IPS-15b (cell line): ENCODE results near the gene FIGN.

Source experiments
- H3K27me3 ChIP-seq: one replicate; pipeline ENCODE4 v1.6.1; 2013; ENCODE audit warnings: low read length; ENCODE audit not compliant: control insufficient read depth, insufficient read depth
- H3K36me3 ChIP-seq: one replicate; pipeline ENCODE4 v1.6.1; 2013; ENCODE audit warnings: low read length; ENCODE audit not compliant: control insufficient read depth, insufficient read depth
- H3K4me1 ChIP-seq: one replicate; pipeline ENCODE4 v1.6.1; 2013; ENCODE audit warnings: mild to moderate bottlenecking, low read length; ENCODE audit not compliant: control insufficient read depth, insufficient read depth
- H3K4me3 ChIP-seq: one replicate; pipeline ENCODE4 v1.5.1; 2013; ENCODE audit warnings: low read depth, low read length
- H3K9ac ChIP-seq: one replicate; pipeline ENCODE4 v1.6.1; 2013; ENCODE audit warnings: low read depth, mild to moderate bottlenecking, low read length
- H3K9me3 ChIP-seq: one replicate; pipeline ENCODE4 v1.6.1; 2013; ENCODE audit warnings: mild to moderate bottlenecking, low read length; ENCODE audit not compliant: control insufficient read depth, insufficient read depth

Gene FIGN

DNA sequence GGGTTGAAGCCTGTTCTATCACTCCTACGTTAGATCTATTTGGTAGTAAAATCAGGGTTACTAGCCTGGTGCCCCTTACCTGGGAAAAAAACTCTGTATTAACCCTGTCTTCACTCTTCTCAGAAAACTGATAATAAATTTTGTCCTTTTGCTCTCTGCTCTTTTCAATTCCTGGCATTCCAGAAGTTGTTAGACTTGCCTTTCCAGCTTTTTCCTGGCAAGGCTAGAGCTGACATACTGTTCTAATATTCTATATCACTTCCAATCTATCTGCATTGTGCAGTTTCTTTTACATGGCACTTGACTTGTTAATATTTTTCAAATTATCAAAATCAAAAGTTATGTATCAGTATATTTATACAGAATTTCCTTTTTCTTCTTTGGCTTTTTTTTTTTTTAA, 162.2 kb downstream of the FIGN start:
- no peaks in the 10 kb centered on the region for H3K4me1 ChIP-seq
- H3K4me3 ChIP-seq = no peak overlapping the region
- H3K36me3 ChIP-seq = no peaks in the 10 kb centered on the region
- H3K27me3 ChIP-seq = no peaks in the 10 kb centered on the region
- H3K9ac ChIP-seq = no peak overlapping the region
- H3K9me3 ChIP-seq = no peaks in the 10 kb centered on the region

DNA sequence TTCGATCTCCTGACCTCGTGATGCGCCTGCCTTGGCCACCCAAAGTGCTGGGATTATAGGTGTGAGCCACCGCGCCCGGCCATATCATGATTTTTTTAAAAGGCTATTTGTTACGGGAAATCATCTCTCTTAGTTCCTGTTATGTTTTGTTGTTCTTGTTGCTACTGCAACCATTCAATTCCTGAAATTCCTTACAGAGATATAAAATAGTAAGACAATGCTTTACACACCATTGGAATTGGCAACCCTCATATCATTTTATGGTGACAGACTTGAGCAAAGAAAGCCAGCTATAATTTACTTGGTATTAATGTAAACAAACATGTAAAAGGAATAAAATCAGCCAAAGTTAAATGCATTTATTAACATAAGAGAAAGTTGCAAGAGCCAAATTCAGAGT, 163.0 kb downstream of the FIGN start:
- Histone ChIP-seq H3K4me1 (no peaks in the 10 kb centered on the region), H3K9ac (no peak overlapping the region), H3K27me3 (no peaks in the 10 kb centered on the region), H3K36me3 (no peaks in the 10 kb centered on the region), H3K9me3 (no peaks in the 10 kb centered on the region), H3K4me3 (no peak overlapping the region)

DNA sequence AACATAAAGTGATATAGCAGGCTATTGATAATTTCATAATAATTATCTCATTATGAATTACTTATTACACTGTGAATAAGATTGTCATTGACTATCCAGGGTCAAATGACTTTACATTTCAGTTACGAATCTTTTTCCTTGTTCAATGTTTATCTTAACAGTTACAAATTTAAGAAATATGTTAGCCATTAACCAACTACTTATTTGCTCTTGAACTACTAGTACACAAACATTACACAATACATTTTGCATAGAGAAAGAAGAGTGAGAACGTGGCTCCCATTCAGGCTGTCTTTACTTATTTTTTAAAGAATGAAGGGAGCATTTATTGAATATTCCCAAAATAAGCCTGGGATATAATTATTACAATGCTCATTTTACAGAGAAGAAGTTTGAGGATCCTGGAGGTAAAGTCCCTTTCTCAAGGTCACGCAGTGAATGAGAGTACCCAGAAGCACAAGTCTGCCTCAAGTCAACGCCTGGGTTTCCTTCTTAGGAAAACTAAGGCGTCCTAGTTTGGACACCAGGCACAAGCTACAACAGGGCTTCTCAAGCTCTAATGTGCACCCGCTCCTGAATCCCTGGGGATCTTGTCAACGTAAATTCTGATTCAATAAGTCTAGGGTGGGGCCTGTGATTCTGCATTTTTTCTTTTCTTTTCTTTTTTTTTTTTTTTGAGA, 164.2 kb downstream of the FIGN start:
- Histone ChIP-seq H3K4me3 (no peak overlapping the region), H3K9ac (no peak overlapping the region), H3K36me3 (no peaks in the 10 kb centered on the region), H3K4me1 (no peaks in the 10 kb centered on the region), H3K27me3 (no peaks in the 10 kb centered on the region), H3K9me3 (no peaks in the 10 kb centered on the region)

DNA sequence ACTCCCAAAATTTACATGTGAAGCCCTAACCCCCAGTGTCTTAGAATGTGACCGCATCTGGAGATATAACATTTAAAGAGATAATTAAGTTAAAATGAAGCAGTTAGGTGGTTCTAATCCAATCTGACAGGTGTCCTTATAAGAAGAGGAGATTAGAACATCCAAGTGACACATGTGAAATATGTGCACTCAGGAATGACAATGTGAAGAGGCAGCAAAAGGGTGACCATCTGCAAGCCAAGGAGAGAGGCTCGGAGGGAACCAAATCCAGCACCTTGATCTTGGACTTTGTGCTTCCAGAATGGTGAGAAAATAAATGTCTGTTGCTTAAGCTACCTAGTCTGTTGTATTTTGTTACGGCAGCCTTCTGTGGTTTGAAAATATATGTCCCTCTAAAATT, 165.4 kb downstream of the FIGN start:
- Histone ChIP-seq H3K27me3 (no peaks in the 10 kb centered on the region), H3K4me1 (no peaks in the 10 kb centered on the region), H3K9me3 (no peaks in the 10 kb centered on the region)

DNA sequence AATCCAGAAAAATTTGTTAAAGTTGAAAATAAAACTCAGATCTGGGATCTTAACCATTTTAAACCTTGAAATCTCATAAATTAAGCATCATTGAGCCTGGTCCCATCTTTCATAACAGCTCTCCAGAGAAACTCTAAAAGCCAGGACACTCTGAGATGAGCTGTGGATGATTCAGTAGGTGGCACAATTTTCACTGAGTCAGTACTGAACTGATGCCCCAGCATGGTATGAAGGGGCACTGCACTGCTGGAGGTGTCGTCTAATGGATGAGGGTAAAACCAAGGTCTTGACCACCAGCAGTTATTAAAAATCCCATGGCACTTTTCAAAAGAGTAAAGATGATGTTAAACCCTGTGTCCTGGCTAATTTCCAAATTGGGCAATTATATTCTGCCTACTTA, 170.6 kb downstream of the FIGN start:
- no peaks in the 10 kb centered on the region for H3K27me3 ChIP-seq
- H3K36me3 ChIP-seq = no peaks in the 10 kb centered on the region
- no peaks in the 10 kb centered on the region for H3K4me1 ChIP-seq
- no peak overlapping the region for H3K9ac ChIP-seq
- H3K9me3 ChIP-seq = no peaks in the 10 kb centered on the region
- no peak overlapping the region for H3K4me3 ChIP-seq

More for the DNA sequence above, 165.4 kb downstream of the FIGN start:
- H3K9ac ChIP-seq = no peak overlapping the region
- no peaks in the 10 kb centered on the region for H3K36me3 ChIP-seq
- no peak overlapping the region for H3K4me3 ChIP-seq

DNA sequence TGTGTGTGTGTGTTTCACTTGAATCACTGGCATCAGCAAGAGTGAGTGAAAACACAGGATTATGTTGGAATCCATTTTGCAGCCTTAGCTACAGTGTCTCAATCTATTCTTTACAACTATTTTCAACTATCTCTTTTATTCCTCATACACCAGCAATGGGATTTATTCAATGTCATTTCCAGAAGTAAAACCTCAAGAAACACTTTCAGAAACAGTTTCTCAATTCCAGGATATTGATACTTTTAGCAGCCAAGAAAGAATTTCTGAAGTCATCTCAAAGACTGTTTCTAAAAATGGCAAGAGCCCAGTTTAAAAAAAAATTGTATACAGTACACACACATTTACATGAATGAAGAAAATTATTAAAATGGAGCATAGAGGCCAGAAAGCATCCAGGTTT, 171.6 kb downstream of the FIGN start:
- Histone ChIP-seq H3K9ac (no peak overlapping the region), H3K36me3 (no peaks in the 10 kb centered on the region)

DNA sequence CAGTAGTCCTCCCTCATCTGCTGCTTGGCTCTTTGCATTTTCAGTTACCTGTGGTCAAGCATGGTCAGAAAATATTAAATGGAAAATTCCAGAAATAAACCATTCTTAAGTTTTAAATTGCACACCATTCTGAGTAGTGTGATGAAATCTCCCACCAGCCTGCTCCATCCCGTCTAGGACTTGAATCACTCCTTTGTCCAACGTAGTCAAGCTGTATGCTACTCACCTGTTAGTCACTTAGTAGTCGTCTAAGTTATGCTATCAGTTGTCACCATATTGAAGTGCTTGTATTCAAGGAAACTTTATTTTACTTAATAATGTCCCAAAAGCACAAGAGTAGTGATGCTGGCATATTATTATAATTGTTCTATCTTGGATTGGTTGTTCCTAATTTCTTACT, 172.5 kb downstream of the FIGN start:
- H3K4me1 ChIP-seq = no peaks in the 10 kb centered on the region
- H3K36me3 ChIP-seq = no peaks in the 10 kb centered on the region
- no peak overlapping the region for H3K9ac ChIP-seq
- H3K9me3 ChIP-seq = no peaks in the 10 kb centered on the region
- no peaks in the 10 kb centered on the region for H3K27me3 ChIP-seq
- no peak overlapping the region for H3K4me3 ChIP-seq

More for the DNA sequence above, 171.6 kb downstream of the FIGN start:
- Histone ChIP-seq H3K9me3 (no peaks in the 10 kb centered on the region), H3K4me1 (no peaks in the 10 kb centered on the region), H3K27me3 (no peaks in the 10 kb centered on the region), H3K4me3 (no peak overlapping the region)

DNA sequence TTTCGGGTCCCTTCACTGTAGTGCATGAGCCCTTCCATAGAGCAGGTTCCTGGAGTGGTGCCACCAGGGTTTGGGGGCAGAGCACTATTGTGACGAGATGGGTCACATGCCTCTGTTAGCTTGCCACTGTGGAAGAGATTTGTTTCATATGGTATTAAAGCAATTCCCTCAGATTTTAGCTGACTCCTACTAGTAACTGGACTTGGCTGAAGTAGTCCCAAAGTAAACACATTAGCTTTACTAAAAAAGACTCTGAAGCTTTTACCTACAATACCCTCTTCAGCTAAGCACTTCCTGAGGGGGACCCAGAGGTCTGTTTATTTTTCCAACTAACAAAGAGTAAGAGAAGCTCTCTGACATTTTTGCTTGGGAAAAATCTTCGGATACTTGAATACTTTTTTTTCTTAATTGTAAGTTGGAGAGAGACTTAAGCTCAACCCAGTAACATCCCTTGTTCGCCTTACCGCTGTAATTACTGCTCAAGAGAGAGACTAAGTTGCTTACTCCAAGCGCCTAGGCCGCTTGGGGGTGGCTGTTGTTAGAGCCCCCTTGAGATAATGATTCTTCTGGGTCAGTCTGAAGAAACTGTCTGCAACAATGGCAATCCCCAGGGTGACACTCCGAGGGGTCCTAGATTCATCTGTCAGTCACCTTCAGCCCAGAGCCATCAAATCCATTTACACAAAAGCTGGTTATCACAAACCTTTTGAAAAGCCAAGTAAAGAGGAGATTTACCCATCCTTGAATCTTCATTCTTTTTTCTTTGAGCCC, 177.4 kb downstream of the FIGN start:
- H3K27me3 ChIP-seq = no peaks in the 10 kb centered on the region
- no peaks in the 10 kb centered on the region for H3K9me3 ChIP-seq
- H3K36me3 ChIP-seq = no peaks in the 10 kb centered on the region
- H3K4me3 ChIP-seq = no peak overlapping the region
- no peaks in the 10 kb centered on the region for H3K4me1 ChIP-seq
- no peak overlapping the region for H3K9ac ChIP-seq

DNA sequence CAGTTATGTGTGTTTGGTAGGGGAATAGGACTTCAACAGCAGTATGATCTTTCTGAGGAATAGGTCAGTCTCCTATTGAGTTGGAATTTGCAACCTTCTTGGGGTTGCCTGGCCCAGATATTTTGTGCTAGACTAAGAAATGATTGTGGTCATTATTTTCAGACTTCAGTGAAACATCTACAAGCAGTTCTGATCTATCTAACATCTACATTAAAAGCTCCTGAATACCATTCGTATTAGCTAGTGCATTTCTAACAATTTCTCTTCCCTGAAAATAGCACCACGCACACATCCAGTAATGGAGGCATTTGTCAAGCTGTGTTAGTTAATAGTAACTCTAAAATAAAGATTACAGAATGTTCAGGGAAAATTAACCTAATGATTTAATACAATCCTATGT, 179.3 kb downstream of the FIGN start:
- Histone ChIP-seq H3K36me3 (no peaks in the 10 kb centered on the region), H3K27me3 (no peaks in the 10 kb centered on the region), H3K9me3 (no peaks in the 10 kb centered on the region), H3K4me1 (no peaks in the 10 kb centered on the region), H3K9ac (no peak overlapping the region), H3K4me3 (no peak overlapping the region)

DNA sequence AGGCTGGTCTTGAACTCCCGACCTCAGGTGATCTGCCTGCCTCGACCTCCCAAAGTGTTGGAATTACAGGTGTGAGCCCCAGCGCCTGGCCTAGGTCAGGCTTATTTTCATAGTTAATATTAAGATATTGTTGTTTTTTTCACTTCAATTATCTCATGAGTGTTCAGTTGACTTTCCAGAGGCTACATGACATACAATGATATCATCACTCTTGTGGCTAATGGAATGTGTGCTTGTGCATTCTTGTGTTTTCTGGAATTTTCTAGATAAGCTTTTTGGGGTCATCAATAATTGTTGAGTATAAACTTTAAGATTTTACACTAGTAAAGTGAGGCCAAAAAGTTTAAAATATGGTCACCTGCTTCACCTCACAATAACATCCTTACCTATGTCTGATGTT, 180.9 kb downstream of the FIGN start:
- Histone ChIP-seq H3K9me3 (no peaks in the 10 kb centered on the region), H3K4me1 (no peaks in the 10 kb centered on the region), H3K27me3 (no peaks in the 10 kb centered on the region), H3K9ac (no peak overlapping the region), H3K36me3 (no peaks in the 10 kb centered on the region), H3K4me3 (no peak overlapping the region)

DNA sequence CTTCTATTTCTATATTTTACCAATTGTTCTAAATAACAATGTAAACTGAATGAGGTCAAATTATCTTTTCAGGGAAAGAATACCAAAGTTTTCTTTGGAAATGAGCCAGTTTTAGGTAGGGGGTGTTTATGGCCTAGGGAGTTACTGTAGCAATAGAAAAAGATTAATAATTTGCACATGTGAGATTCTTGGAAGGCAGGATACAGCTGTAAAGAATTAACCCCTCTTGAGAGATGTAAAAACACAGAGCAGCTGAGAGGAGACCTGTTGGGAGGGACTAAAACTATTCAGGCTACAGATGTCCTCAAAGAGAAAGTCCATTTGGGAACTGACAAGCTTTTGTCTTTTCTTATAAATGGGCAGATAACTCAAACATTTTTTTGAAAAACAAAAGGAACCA, 182.2 kb downstream of the FIGN start:
- no peaks in the 10 kb centered on the region for H3K36me3 ChIP-seq
- H3K27me3 ChIP-seq = no peaks in the 10 kb centered on the region
- no peak overlapping the region for H3K4me3 ChIP-seq
- H3K4me1 ChIP-seq = no peaks in the 10 kb centered on the region
- no peak overlapping the region for H3K9ac ChIP-seq
- H3K9me3 ChIP-seq = no peaks in the 10 kb centered on the region

DNA sequence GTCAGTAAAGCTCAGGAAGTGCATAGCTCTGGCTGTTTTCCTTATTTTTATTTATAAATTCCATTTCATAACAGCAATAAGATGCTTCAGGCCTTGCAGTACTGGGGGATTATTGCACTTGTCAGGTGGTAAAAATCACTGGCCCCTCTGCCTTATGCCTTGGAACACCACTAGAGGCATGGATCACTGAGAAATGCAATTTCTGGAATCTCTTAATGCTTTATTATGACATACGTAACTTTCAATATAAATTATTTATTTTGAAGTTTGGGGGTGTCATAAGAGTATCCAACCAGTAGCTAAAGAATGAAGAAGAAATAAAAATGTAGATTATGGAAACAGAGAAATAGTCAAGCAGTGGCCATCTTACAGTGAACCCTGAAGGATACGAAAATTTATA, 183.1 kb downstream of the FIGN start:
- Histone ChIP-seq H3K9me3 (no peaks in the 10 kb centered on the region), H3K4me3 (no peak overlapping the region), H3K9ac (no peak overlapping the region)

More for the DNA sequence above, 183.1 kb downstream of the FIGN start:
- no peaks in the 10 kb centered on the region for H3K4me1 ChIP-seq
- no peaks in the 10 kb centered on the region for H3K36me3 ChIP-seq
- no peaks in the 10 kb centered on the region for H3K27me3 ChIP-seq
